CD14-positive monocyte (primary cell): ENCODE measurements around the gene AFF1. TPM values are rescaled to one million over a fixed set of nuclear protein-coding genes. Genes with fewer than 3 reads are reported as not detected.
A peak's percentile ranks its signal among the peaks of the same experiment; 100 is the strongest.

Experiments used
- DNase-seq, 3 donors: peaks; one replicate each; pipeline ENCODE4 v3.0.0-alpha.2; 2011 to 2022
- H2AFZ ChIP-seq: 2 replicates; pipeline ENCODE4 v1.6.0; 2012; ENCODE audit warnings: mild to moderate bottlenecking, low read depth, low read length, inconsistent platforms; ENCODE audit not compliant: insufficient read depth, poor library complexity, severe bottlenecking
- H3K27ac ChIP-seq, 2 donors: 1 replicate in 1 of 2; 2 replicates in 1 of 2; pipeline ENCODE4 v1.5.1; 2012 to 2013; ENCODE audit warnings: low read length in 2 of 2, control low read depth in 1 of 2, inconsistent platforms in 1 of 2, low read depth in 1 of 2, mild to moderate bottlenecking in 1 of 2
- H3K27me3 ChIP-seq, 2 donors: one replicate each; pipeline versions ENCODE4 v1.6.0 to v1.6.1; 2011 to 2013; ENCODE audit warnings: low read length in 2 of 2; ENCODE audit not compliant: control insufficient read depth in 2 of 2, insufficient read depth in 2 of 2
- H3K36me3 ChIP-seq, 2 donors: replicated peaks in 1 of 2; 1 replicate in 1 of 2; 2 replicates in 1 of 2; pipeline versions ENCODE4 v1.5.1 to v1.6.1; 2012 to 2013; ENCODE audit warnings: low read length in 2 of 2, control low read depth in 1 of 2, inconsistent platforms in 1 of 2, mild to moderate bottlenecking in 1 of 2; ENCODE audit not compliant: insufficient read depth in 2 of 2, control insufficient read depth in 1 of 2
- H3K4me1 ChIP-seq, 2 donors: 1 replicate in 1 of 2; 2 replicates in 1 of 2; pipeline versions ENCODE4 v1.5.1 to v1.6.1; 2012 to 2013; ENCODE audit warnings: low read length in 2 of 2, control low read depth in 1 of 2, inconsistent platforms in 1 of 2, mild to moderate bottlenecking in 1 of 2, moderate library complexity in 1 of 2; ENCODE audit not compliant: insufficient read depth in 2 of 2, control insufficient read depth in 1 of 2
- H3K4me2 ChIP-seq: replicated peaks from 2 replicates; pipeline ENCODE3; 2012; ENCODE audit warnings: low read length, moderate library complexity, mild to moderate bottlenecking; ENCODE audit not compliant: poor library complexity, severe bottlenecking; ENCODE audit errors: extremely low read depth
- H3K4me3 ChIP-seq, 3 experiments: fragments of 200-600 bp in 1 of 3; sonication (generic) in 1 of 3; replicated peaks in 1 of 3; 1 replicate in 2 of 3; 2 replicates in 1 of 3; pipeline ENCODE4 v1.5.1; 2011 to 2013; ENCODE audit warnings: low read length in 3 of 3, mild to moderate bottlenecking in 3 of 3, control low read depth in 2 of 3, low read depth in 2 of 3, inconsistent platforms in 1 of 3, moderate library complexity in 1 of 3
- H3K79me2 ChIP-seq: 2 replicates; pipeline ENCODE4 v1.6.0; 2012; ENCODE audit warnings: mild to moderate bottlenecking, control low read depth, inconsistent platforms, low read length, moderate library complexity; ENCODE audit not compliant: insufficient read depth
- H3K9ac ChIP-seq: 2 replicates; pipeline ENCODE4 v1.6.0; 2017; ENCODE audit warnings: low read length, mild to moderate bottlenecking; ENCODE audit not compliant: insufficient read depth, poor library complexity, severe bottlenecking
- H3K9me3 ChIP-seq, 2 donors: replicated peaks in 1 of 2; 1 replicate in 1 of 2; 2 replicates in 1 of 2; pipeline versions ENCODE4 v1.5.1 to v1.6.1; 2012 to 2013; ENCODE audit warnings: low read length in 2 of 2, control low read depth in 1 of 2; ENCODE audit not compliant: control insufficient read depth in 1 of 2, insufficient read depth in 1 of 2
- H4K20me1 ChIP-seq: 2 replicates; pipeline ENCODE4 v1.6.0; 2012; ENCODE audit warnings: mild to moderate bottlenecking, low read length, control low read depth, moderate library complexity; ENCODE audit not compliant: insufficient read depth
- H3K27ac Mint-ChIP-seq, 7 donors: one replicate each; pipeline ENCODE4 v1.8.0; 2020; ENCODE audit warnings: mild to moderate bottlenecking in 7 of 7, mixed read lengths in 7 of 7, moderate library complexity in 6 of 7, inconsistent platforms in 2 of 7
- H3K27me3 Mint-ChIP-seq, 3 donors: one replicate each; pipeline ENCODE4 v1.8.0; 2021 to 2022; ENCODE audit warnings: low read depth in 3 of 3, mild to moderate bottlenecking in 3 of 3, mixed read lengths in 3 of 3, moderate library complexity in 3 of 3, inconsistent platforms in 1 of 3
- H3K36me3 Mint-ChIP-seq, 2 donors: one replicate each; pipeline ENCODE4 v1.8.0; 2020; ENCODE audit warnings: mixed read lengths in 2 of 2, inconsistent platforms in 1 of 2, mild to moderate bottlenecking in 1 of 2
- H3K4me1 Mint-ChIP-seq: one replicate; pipeline ENCODE4 v1.8.0; 2020; ENCODE audit warnings: mild to moderate bottlenecking, mixed read lengths
- H3K4me3 Mint-ChIP-seq, 2 donors: one replicate each; pipeline ENCODE4 v1.8.0; 2020; ENCODE audit warnings: mild to moderate bottlenecking in 2 of 2, mixed read lengths in 2 of 2, moderate library complexity in 1 of 2
- H3K9me3 Mint-ChIP-seq, 7 donors: one replicate each; pipeline ENCODE4 v1.8.0; 2020 to 2022; ENCODE audit warnings: mixed read lengths in 7 of 7, mild to moderate bottlenecking in 6 of 7, moderate library complexity in 6 of 7, inconsistent platforms in 2 of 7
- WGBS: methylation state at CpG from one replicate; pipeline ENCODE4 v1.1.5; 2013; ENCODE audit warnings: missing lambda C conversion rate; ENCODE audit not compliant: insufficient coverage; 5-methylcytosine and 5-hydroxymethylcytosine counted together
- intact Hi-C, 2 donors: fragments of 100-400 bp; cut with micrococcal nuclease; formaldehyde crosslinking; loops; one replicate each; pipeline versions ENCODE4 v1.15.0 to v1.15.1; 2023
- polyA plus RNA-seq, 3 donors: library from polyadenylated mRNA; depleted of rRNA in 1 of 3; unstranded in 2 of 3; stranded (reverse) in 1 of 3; fragments of 300-500 nt in 2 of 3; fragments of >200 nt in 1 of 3; fragmentation: Illumina TruSeq in 2 of 3; gene quantifications; 1 replicate in 2 of 3; 2 replicates in 1 of 3; pipeline ENCODE4 v1.2.3, GENCODE V29; 2012 to 2021
- TF ChIP-seq, protein P1 (sequence below): fragments of 200-600 bp; IDR thresholded peaks from one replicate; pipeline ENCODE4 v1.8.0; 2022; ENCODE audit warnings: antibody characterized with exemption, mild to moderate bottlenecking

The AFF1 gene
- polyA plus RNA-seq, 3 donors, result 7.5 to 20.9 (median 16.3) TPM

DNA sequence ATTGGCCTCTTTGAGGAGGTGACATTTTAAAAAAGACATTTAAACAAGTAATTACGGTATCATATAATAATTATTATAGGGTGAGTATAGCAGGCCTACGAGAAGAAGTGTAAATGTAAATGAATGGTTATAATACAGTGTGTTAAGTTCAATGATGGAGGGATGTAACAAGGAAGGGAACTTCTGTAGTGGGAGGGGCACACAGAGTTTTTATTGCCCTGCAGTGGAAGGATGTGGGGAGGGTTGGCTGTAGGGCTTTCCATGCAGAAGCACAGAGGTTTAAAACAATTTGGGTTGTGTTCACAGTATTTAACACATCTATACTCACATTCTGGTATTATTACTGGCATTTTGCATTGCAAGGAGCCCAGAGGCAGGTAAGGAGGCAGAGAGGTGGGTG is 41.1 kb downstream of the AFF1 start:
- Histone ChIP-seq H2AFZ (no peak overlapping the region), H3K79me2 (peaks cover 96% of the 10 kb centered on the region), H4K20me1 (peaks cover 71% of the 10 kb centered on the region), H3K27me3 (no peaks in the 10 kb centered on the region), H3K36me3 (no peaks in the 10 kb centered on the region), H3K4me1 (peaks cover 26 to 35% of the 10 kb centered on the region in 2 donors), H3K4me2 (no peak overlapping the region), H3K27ac (no peak overlapping the region), H3K9me3 (no peaks in the 10 kb centered on the region), H3K4me3 (no peak overlapping the region), H3K9ac (no peak overlapping the region)
- intact Hi-C loops, result no loop called here
- Mint-ChIP-seq H3K4me3 (no peak overlapping the region), H3K36me3 (peaks cover 0 to 2% of the 10 kb centered on the region in 2 donors), H3K27ac (peak overlapping the region in 3 of 7 donors; percentile 30 to 73 (median 59)), H3K27me3 (no peaks in the 10 kb centered on the region), H3K4me1 (peaks cover 49% of the 10 kb centered on the region), H3K9me3 (no peaks in the 10 kb centered on the region)
- no peak for DNase-seq
- WGBS, result 100% methylated on average over 1 of the region's 2 CpGs
- TF ChIP-seq, protein P1, sequence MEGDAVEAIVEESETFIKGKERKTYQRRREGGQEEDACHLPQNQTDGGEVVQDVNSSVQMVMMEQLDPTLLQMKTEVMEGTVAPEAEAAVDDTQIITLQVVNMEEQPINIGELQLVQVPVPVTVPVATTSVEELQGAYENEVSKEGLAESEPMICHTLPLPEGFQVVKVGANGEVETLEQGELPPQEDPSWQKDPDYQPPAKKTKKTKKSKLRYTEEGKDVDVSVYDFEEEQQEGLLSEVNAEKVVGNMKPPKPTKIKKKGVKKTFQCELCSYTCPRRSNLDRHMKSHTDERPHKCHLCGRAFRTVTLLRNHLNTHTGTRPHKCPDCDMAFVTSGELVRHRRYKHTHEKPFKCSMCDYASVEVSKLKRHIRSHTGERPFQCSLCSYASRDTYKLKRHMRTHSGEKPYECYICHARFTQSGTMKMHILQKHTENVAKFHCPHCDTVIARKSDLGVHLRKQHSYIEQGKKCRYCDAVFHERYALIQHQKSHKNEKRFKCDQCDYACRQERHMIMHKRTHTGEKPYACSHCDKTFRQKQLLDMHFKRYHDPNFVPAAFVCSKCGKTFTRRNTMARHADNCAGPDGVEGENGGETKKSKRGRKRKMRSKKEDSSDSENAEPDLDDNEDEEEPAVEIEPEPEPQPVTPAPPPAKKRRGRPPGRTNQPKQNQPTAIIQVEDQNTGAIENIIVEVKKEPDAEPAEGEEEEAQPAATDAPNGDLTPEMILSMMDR, result no peak

DNA sequence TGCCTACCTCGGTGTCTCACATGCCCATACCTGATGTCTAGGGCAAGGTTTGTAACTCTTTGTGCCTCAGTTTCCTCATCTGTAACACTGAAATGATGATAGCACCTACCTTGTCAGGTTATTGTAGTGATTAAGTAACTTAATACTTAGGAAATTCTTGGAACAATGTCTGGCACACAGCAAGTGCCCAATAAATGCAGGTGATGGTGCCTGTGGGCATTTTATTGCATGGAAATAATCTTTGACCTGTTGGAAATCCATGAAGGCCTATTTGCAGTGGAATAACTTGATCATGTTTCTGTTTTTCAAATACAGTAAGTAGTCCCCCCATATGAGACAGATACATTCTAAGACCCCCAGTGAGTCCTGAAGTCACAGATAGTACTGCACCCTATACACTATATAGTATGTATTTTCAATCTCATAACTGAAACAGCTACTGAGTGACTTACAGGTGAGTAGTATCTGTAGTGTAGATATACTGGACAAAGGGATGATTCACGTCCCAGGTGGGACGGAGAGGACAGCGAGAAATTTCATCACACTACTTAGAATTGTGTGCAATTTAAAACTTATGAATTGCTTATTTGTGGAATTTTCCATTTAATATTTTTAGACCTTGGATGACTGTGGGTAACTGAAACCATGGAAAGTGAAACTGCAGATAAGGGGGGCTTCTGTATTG is 42.1 kb downstream of the AFF1 start:
- peaks cover under 1 to 2% of the 10 kb centered on the region in 2 donors for H3K36me3 Mint-ChIP-seq
- intact Hi-C loops, result no loop called here
- no peak overlapping the region for H3K4me2 ChIP-seq
- H3K4me3 Mint-ChIP-seq, result no peak overlapping the region
- H3K79me2 ChIP-seq, result peaks cover 91% of the 10 kb centered on the region
- no peak overlapping the region for H2AFZ ChIP-seq
- TF ChIP-seq, protein P1, result no peak
- no CpG with 5 or more reads among the region's 4 CpGs for WGBS
- no peaks in the 10 kb centered on the region for H3K9me3 ChIP-seq
- peaks cover 57% of the 10 kb centered on the region for H3K4me1 Mint-ChIP-seq
- no peaks in the 10 kb centered on the region for H3K27me3 Mint-ChIP-seq
- no peaks in the 10 kb centered on the region for H3K36me3 ChIP-seq
- H3K9me3 Mint-ChIP-seq, result no peaks in the 10 kb centered on the region
- no peak overlapping the region for H3K9ac ChIP-seq
- H3K27ac Mint-ChIP-seq, result no peak overlapping the region
- peaks cover 34 to 43% of the 10 kb centered on the region in 2 donors for H3K4me1 ChIP-seq
- H3K4me3 ChIP-seq, result no peak overlapping the region
- H4K20me1 ChIP-seq, result peaks cover 70% of the 10 kb centered on the region
- H3K27me3 ChIP-seq, result no peaks in the 10 kb centered on the region
- H3K27ac ChIP-seq, result no peak overlapping the region
- no peak for DNase-seq
